ENCODE data around the gene H2AZ2. TPM values are rescaled to one million over a fixed set of nuclear protein-coding genes. Genes with fewer than 3 reads are reported as not detected.

H2AZ2 gene
- total and polyA plus RNA-seq, 2 donors (not counting 1 experiment from before 2014, with no cell fraction given) = 55.3 to 129 TPM

- no peak overlapping the region for H3K4me3 ChIP-seq (ENCODE audit: control extremely low read depth in 1 of 5, extremely low read depth in 1 of 5, insufficient read depth in 1 of 5, low read depth in 2 of 5, low read length in 4 of 5)
- Mint-ChIP-seq H3K4me1 (peaks cover 23% of the 10 kb centered on the region), H3K27ac (no peak overlapping the region), H3K27me3 (no peaks in the 10 kb centered on the region), H3K4me3 (peak overlapping the region; percentile 44), H3K9me3 (ENCODE audit: insufficient read depth) (no peaks in the 10 kb centered on the region)
- POLR2A ChIA-PET = no interaction called here
- CTCF ChIA-PET = interaction anchor here (1.1 to 7.0 kb wide), 7 partner anchors 35 to 287 kb away, joined by 3 to 54 read pairs (median 5); partner anchors contain the start of gene PURB
- H3K36me3 ChIP-seq (replicated peaks in 1 of 2; ENCODE audit: control extremely low read depth in 1 of 2, control insufficient read depth in 1 of 2, extremely low read depth in 1 of 2, insufficient read depth in 2 of 2, low read length in 1 of 2) = no peaks in the 10 kb centered on the region
- no peak overlapping the region for H3K27ac ChIP-seq (ENCODE audit: low read length in 2 of 2)
- intact Hi-C loops (cut with micrococcal nuclease) = loop anchor here (2.0 to 5.0 kb wide), 6 partner anchors 65 to 608 kb away; partner anchors contain the start of gene CCM2
- H3K4me1 ChIP-seq (ENCODE audit: control insufficient read depth in 2 of 2, insufficient read depth in 2 of 2, low read length in 2 of 2) = peaks cover 16 to 22% of the 10 kb centered on the region in 2 donors
- peaks cover 13% of the 10 kb centered on the region for H3K79me2 ChIP-seq (ENCODE audit: control insufficient read depth, insufficient read depth, low read length)
- DNase-seq (no peak), ATAC-seq (ENCODE audit: low read depth) (no peak)
- H3K9ac ChIP-seq (ENCODE audit: low read length) = no peak overlapping the region
- H3K9me3 ChIP-seq (ENCODE audit: control extremely low read depth in 1 of 3, control insufficient read depth in 2 of 3, insufficient read depth in 1 of 3, low read length in 2 of 3) = no peaks in the 10 kb centered on the region
- 76% methylated on average over 4 of the region's 5 CpGs for WGBS (ENCODE audit: insufficient coverage)
- no peaks in the 10 kb centered on the region for H3K27me3 ChIP-seq (replicated peaks in 1 of 4; ENCODE audit: control extremely low read depth in 1 of 4, control insufficient read depth in 3 of 4, insufficient read depth in 4 of 4, low read length in 3 of 4)
- no peak overlapping the region for H3K4me2 ChIP-seq (replicated peaks; ENCODE audit: low read depth, low read length, poor library complexity, severe bottlenecking)
- TF ChIP-seq, protein P1, sequence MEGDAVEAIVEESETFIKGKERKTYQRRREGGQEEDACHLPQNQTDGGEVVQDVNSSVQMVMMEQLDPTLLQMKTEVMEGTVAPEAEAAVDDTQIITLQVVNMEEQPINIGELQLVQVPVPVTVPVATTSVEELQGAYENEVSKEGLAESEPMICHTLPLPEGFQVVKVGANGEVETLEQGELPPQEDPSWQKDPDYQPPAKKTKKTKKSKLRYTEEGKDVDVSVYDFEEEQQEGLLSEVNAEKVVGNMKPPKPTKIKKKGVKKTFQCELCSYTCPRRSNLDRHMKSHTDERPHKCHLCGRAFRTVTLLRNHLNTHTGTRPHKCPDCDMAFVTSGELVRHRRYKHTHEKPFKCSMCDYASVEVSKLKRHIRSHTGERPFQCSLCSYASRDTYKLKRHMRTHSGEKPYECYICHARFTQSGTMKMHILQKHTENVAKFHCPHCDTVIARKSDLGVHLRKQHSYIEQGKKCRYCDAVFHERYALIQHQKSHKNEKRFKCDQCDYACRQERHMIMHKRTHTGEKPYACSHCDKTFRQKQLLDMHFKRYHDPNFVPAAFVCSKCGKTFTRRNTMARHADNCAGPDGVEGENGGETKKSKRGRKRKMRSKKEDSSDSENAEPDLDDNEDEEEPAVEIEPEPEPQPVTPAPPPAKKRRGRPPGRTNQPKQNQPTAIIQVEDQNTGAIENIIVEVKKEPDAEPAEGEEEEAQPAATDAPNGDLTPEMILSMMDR (IDR thresholded peaks at IDR 0.05) = no peak
- TF ChIP-seq EZH2 (IDR thresholded peaks at IDR 0.05; ENCODE audit: borderline replicate concordance, insufficient read depth, low read depth, low read length, poor library complexity, severe bottlenecking) = no peak
- H4K20me1 ChIP-seq (ENCODE audit: control insufficient read depth, insufficient read depth, low read length, poor library complexity, severe bottlenecking) = peaks cover 6% of the 10 kb centered on the region
- H2AFZ ChIP-seq (ENCODE audit: insufficient read depth, low read depth, low read length, poor library complexity, severe bottlenecking) = no peak overlapping the region
These were observed 2.1 kb upstream of the H2AZ2 start for GRCh38 chr7:44849885-44850544.

Measured in B cell (primary cell).